Choroid plexus epithelial cell (primary cell): ENCODE data around the gene KMT5B.

Source experiments
- DNase-seq: peaks from one replicate; pipeline ENCODE4 v3.0.0-alpha.2; 2010; ENCODE audit warnings: low read depth
- H3K4me3 ChIP-seq: 2 replicates; pipeline ENCODE4 v1.5.1; 2011; ENCODE audit warnings: low read depth, mild to moderate bottlenecking, control low read depth, low read length, moderate library complexity
- CTCF ChIP-seq: conservative IDR thresholded peaks from 2 replicates; pipeline ENCODE4 v1.5.1; 2011; ENCODE audit warnings: low read depth, mild to moderate bottlenecking, control low read depth, inconsistent platforms, low read length, moderate library complexity

KMT5B gene

GRCh38 chr11:68242616-68243015 is 29.5 kb upstream of the KMT5B start:
- no peak overlapping the region for H3K4me3 ChIP-seq
- no peak for DNase-seq
- TF ChIP-seq CTCF: no peak

GRCh38 chr11:68231621-68232020 is 18.5 kb upstream of the KMT5B start:
- TF ChIP-seq CTCF: no peak
- no peak overlapping the region for H3K4me3 ChIP-seq
- no peak for DNase-seq

- no peak for TF ChIP-seq CTCF
- H3K4me3 ChIP-seq: no peak overlapping the region
- no peak for DNase-seq
Observed at GRCh38 chr11:68229601-68230000, 16.5 kb upstream of the KMT5B start.

DNA sequence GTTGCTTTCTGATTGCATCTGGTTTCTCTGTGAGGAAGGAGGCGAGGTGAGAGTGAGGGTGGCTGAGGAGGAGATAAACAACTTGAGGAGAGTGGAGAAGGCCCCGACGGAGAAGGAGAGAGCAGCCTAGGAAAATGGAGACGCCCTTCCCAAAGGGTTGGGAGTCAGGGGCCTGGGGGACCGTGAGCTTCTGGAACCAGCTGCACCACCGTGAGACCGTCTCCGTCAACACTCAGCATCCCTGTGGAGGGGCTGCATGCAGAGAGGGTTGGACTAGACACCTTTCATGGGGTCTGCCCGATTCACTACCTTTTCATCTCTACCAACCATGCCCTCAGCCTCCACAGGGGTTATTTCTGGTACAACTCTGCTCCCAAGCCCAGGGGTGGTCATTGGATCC is 13.3 kb upstream of the KMT5B start:
- no peak for DNase-seq
- no peak overlapping the region for H3K4me3 ChIP-seq

GRCh38 chr11:68224606-68225005 is 11.5 kb upstream of the KMT5B start:
- H3K4me3 ChIP-seq: no peak overlapping the region
- no peak for DNase-seq
- no peak for TF ChIP-seq CTCF

More for the DNA sequence above, 13.3 kb upstream of the KMT5B start:
- no peak for TF ChIP-seq CTCF

DNA sequence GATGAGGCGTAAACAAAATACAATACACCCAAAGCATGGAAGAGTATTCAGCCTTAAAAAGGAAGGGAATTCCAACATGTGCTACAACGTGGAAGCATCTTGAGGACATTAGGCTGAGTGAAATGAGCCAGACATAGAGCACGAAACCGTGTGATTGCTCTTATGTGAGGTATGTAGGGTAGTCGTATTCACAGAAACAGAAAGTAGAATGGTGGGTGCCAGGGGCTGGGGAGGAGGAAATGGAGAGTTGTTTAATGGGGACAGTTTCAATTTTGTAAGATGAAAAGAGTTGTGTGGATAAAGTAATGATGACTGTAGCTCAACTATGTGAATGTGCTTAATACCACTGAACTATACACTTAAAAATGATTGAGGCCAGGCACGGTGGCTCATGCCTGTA is 10.2 kb upstream of the KMT5B start:
- H3K4me3 ChIP-seq: no peak overlapping the region
- DNase-seq: no peak
- TF ChIP-seq CTCF: no peak

DNA sequence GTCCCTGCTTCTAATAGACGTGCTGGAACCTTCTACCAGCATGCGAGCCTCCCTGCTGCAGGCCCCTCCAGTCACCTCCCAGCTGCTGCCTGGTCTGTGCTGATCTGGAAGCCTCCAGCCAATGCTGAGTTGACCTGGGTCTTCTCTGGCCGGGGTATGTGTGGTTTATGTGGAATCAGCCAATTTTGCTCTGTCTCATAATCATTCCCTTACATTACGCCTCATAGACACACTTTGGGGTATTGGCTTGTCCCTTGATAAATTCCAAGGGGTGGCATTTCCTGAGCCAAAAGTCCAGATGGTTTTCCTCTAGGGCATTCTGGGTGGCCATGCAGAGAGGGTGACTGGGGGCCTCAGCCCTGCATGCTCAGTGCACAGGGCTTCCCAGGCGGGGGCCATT is 8.3 kb upstream of the KMT5B start:
- TF ChIP-seq CTCF: no peak
- DNase-seq: no peak
- H3K4me3 ChIP-seq: no peak overlapping the region
